CD14-positive monocyte (primary cell): Measurements from ENCODE around the gene NR6A1. TPM values are rescaled to one million over a fixed set of nuclear protein-coding genes. Genes with fewer than 3 reads are reported as not detected.

Experiments
- DNase-seq, 3 donors: peaks; one replicate each; pipeline ENCODE4 v3.0.0-alpha.2; 2011 to 2022
- H2AFZ ChIP-seq: 2 replicates; pipeline ENCODE4 v1.6.0; 2012; ENCODE audit warnings: mild to moderate bottlenecking, low read depth, low read length, inconsistent platforms; ENCODE audit not compliant: insufficient read depth, poor library complexity, severe bottlenecking
- H3K27ac ChIP-seq, 2 donors: 1 replicate in 1 of 2; 2 replicates in 1 of 2; pipeline ENCODE4 v1.5.1; 2012 to 2013; ENCODE audit warnings: low read length in 2 of 2, control low read depth in 1 of 2, inconsistent platforms in 1 of 2, low read depth in 1 of 2, mild to moderate bottlenecking in 1 of 2
- H3K27me3 ChIP-seq, 2 donors: one replicate each; pipeline versions ENCODE4 v1.6.0 to v1.6.1; 2011 to 2013; ENCODE audit warnings: low read length in 2 of 2; ENCODE audit not compliant: control insufficient read depth in 2 of 2, insufficient read depth in 2 of 2
- H3K36me3 ChIP-seq, 2 donors: replicated peaks in 1 of 2; 1 replicate in 1 of 2; 2 replicates in 1 of 2; pipeline versions ENCODE4 v1.5.1 to v1.6.1; 2012 to 2013; ENCODE audit warnings: low read length in 2 of 2, control low read depth in 1 of 2, inconsistent platforms in 1 of 2, mild to moderate bottlenecking in 1 of 2; ENCODE audit not compliant: insufficient read depth in 2 of 2, control insufficient read depth in 1 of 2
- H3K4me1 ChIP-seq, 2 donors: 1 replicate in 1 of 2; 2 replicates in 1 of 2; pipeline versions ENCODE4 v1.5.1 to v1.6.1; 2012 to 2013; ENCODE audit warnings: low read length in 2 of 2, control low read depth in 1 of 2, inconsistent platforms in 1 of 2, mild to moderate bottlenecking in 1 of 2, moderate library complexity in 1 of 2; ENCODE audit not compliant: insufficient read depth in 2 of 2, control insufficient read depth in 1 of 2
- H3K4me2 ChIP-seq: replicated peaks from 2 replicates; pipeline ENCODE3; 2012; ENCODE audit warnings: low read length, moderate library complexity, mild to moderate bottlenecking; ENCODE audit not compliant: poor library complexity, severe bottlenecking; ENCODE audit errors: extremely low read depth
- H3K4me3 ChIP-seq, 3 experiments: fragments of 200-600 bp in 1 of 3; sonication (generic) in 1 of 3; replicated peaks in 1 of 3; 1 replicate in 2 of 3; 2 replicates in 1 of 3; pipeline ENCODE4 v1.5.1; 2011 to 2013; ENCODE audit warnings: low read length in 3 of 3, mild to moderate bottlenecking in 3 of 3, control low read depth in 2 of 3, low read depth in 2 of 3, inconsistent platforms in 1 of 3, moderate library complexity in 1 of 3
- H3K79me2 ChIP-seq: 2 replicates; pipeline ENCODE4 v1.6.0; 2012; ENCODE audit warnings: mild to moderate bottlenecking, control low read depth, inconsistent platforms, low read length, moderate library complexity; ENCODE audit not compliant: insufficient read depth
- H3K9ac ChIP-seq: 2 replicates; pipeline ENCODE4 v1.6.0; 2017; ENCODE audit warnings: low read length, mild to moderate bottlenecking; ENCODE audit not compliant: insufficient read depth, poor library complexity, severe bottlenecking
- H3K9me3 ChIP-seq, 2 donors: replicated peaks in 1 of 2; 1 replicate in 1 of 2; 2 replicates in 1 of 2; pipeline versions ENCODE4 v1.5.1 to v1.6.1; 2012 to 2013; ENCODE audit warnings: low read length in 2 of 2, control low read depth in 1 of 2; ENCODE audit not compliant: control insufficient read depth in 1 of 2, insufficient read depth in 1 of 2
- H4K20me1 ChIP-seq: 2 replicates; pipeline ENCODE4 v1.6.0; 2012; ENCODE audit warnings: mild to moderate bottlenecking, low read length, control low read depth, moderate library complexity; ENCODE audit not compliant: insufficient read depth
- H3K27ac Mint-ChIP-seq, 7 donors: one replicate each; pipeline ENCODE4 v1.8.0; 2020; ENCODE audit warnings: mild to moderate bottlenecking in 7 of 7, mixed read lengths in 7 of 7, moderate library complexity in 6 of 7, inconsistent platforms in 2 of 7
- H3K27me3 Mint-ChIP-seq, 3 donors: one replicate each; pipeline ENCODE4 v1.8.0; 2021 to 2022; ENCODE audit warnings: low read depth in 3 of 3, mild to moderate bottlenecking in 3 of 3, mixed read lengths in 3 of 3, moderate library complexity in 3 of 3, inconsistent platforms in 1 of 3
- H3K36me3 Mint-ChIP-seq, 2 donors: one replicate each; pipeline ENCODE4 v1.8.0; 2020; ENCODE audit warnings: mixed read lengths in 2 of 2, inconsistent platforms in 1 of 2, mild to moderate bottlenecking in 1 of 2
- H3K4me1 Mint-ChIP-seq: one replicate; pipeline ENCODE4 v1.8.0; 2020; ENCODE audit warnings: mild to moderate bottlenecking, mixed read lengths
- H3K4me3 Mint-ChIP-seq, 2 donors: one replicate each; pipeline ENCODE4 v1.8.0; 2020; ENCODE audit warnings: mild to moderate bottlenecking in 2 of 2, mixed read lengths in 2 of 2, moderate library complexity in 1 of 2
- H3K9me3 Mint-ChIP-seq, 7 donors: one replicate each; pipeline ENCODE4 v1.8.0; 2020 to 2022; ENCODE audit warnings: mixed read lengths in 7 of 7, mild to moderate bottlenecking in 6 of 7, moderate library complexity in 6 of 7, inconsistent platforms in 2 of 7
- WGBS: methylation state at CpG from one replicate; pipeline ENCODE4 v1.1.5; 2013; ENCODE audit warnings: missing lambda C conversion rate; ENCODE audit not compliant: insufficient coverage; 5-methylcytosine and 5-hydroxymethylcytosine counted together
- intact Hi-C, 2 donors: fragments of 100-400 bp; cut with micrococcal nuclease; formaldehyde crosslinking; loops; one replicate each; pipeline versions ENCODE4 v1.15.0 to v1.15.1; 2023
- polyA plus RNA-seq, 3 donors: library from polyadenylated mRNA; depleted of rRNA in 1 of 3; unstranded in 2 of 3; stranded (reverse) in 1 of 3; fragments of 300-500 nt in 2 of 3; fragments of >200 nt in 1 of 3; fragmentation: Illumina TruSeq in 2 of 3; gene quantifications; 1 replicate in 2 of 3; 2 replicates in 1 of 3; pipeline ENCODE4 v1.2.3, GENCODE V29; 2012 to 2021
- TF ChIP-seq, protein P1 (sequence below): fragments of 200-600 bp; IDR thresholded peaks from one replicate; pipeline ENCODE4 v1.8.0; 2022; ENCODE audit warnings: antibody characterized with exemption, mild to moderate bottlenecking

Gene NR6A1
- polyA plus RNA-seq, 3 donors = 0.15 to 2.9 (median 0.28) TPM

DNA sequence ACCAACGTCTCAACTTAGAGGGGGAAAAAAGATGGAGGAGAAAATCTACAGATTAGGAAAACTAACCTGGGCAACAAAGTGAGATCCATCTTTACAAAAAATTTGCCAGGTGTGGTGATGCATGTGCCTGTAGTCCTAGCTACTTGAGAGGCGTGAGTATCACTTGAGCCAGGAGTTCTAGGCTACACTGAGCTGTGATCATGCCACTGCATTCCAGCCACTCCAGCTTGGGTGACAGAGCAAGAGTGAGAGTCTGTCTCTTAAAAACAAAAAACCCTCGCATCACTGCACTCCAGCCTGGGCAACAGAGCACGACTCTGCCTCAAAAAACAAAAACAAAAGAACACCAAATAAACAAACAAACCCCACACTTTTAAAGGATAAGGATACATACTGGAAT, 165.9 kb downstream of the NR6A1 start:
- TF ChIP-seq, protein P1, sequence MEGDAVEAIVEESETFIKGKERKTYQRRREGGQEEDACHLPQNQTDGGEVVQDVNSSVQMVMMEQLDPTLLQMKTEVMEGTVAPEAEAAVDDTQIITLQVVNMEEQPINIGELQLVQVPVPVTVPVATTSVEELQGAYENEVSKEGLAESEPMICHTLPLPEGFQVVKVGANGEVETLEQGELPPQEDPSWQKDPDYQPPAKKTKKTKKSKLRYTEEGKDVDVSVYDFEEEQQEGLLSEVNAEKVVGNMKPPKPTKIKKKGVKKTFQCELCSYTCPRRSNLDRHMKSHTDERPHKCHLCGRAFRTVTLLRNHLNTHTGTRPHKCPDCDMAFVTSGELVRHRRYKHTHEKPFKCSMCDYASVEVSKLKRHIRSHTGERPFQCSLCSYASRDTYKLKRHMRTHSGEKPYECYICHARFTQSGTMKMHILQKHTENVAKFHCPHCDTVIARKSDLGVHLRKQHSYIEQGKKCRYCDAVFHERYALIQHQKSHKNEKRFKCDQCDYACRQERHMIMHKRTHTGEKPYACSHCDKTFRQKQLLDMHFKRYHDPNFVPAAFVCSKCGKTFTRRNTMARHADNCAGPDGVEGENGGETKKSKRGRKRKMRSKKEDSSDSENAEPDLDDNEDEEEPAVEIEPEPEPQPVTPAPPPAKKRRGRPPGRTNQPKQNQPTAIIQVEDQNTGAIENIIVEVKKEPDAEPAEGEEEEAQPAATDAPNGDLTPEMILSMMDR = no peak
- Histone ChIP-seq H3K27ac (no peak overlapping the region), H3K36me3 (no peaks in the 10 kb centered on the region), H3K79me2 (no peaks in the 10 kb centered on the region), H3K4me3 (no peak overlapping the region), H3K27me3 (no peaks in the 10 kb centered on the region), H4K20me1 (no peaks in the 10 kb centered on the region), H3K9me3 (no peaks in the 10 kb centered on the region), H2AFZ (no peak overlapping the region), H3K4me1 (no peaks in the 10 kb centered on the region), H3K9ac (no peak overlapping the region), H3K4me2 (no peak overlapping the region)
- intact Hi-C loops = no loop called here
- no peaks in the 10 kb centered on the region for H3K9me3 Mint-ChIP-seq
- H3K4me1 Mint-ChIP-seq = no peaks in the 10 kb centered on the region
- no peak for DNase-seq
- no peak overlapping the region for H3K27ac Mint-ChIP-seq
- no peak overlapping the region for H3K4me3 Mint-ChIP-seq
- H3K27me3 Mint-ChIP-seq = peaks cover 0 to 2% (median 0%) of the 10 kb centered on the region in 3 donors
- H3K36me3 Mint-ChIP-seq = no peaks in the 10 kb centered on the region
- WGBS = 100% methylated on average over 1 of the region's 4 CpGs

DNA sequence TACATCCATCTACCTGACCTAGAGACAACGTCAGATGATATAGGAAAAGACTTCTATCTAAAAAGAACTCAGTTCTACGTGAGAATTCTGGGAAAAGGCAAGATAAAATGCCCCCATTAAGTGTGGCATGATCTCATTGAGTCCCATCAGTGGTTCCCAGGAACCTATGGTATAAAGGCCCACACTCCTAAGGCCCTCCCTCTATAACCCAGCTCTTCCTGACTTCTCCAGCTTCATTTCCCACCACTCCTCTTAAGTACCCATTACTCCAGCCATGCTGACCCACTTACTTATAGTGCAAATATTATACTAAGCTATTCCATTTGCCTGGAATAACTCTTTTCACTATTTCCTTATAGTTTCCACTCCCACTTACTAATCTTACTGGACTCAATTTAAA, 168.5 kb downstream of the NR6A1 start:
- DNase-seq = no peak
- TF ChIP-seq, protein P1 = no peak
- no peaks in the 10 kb centered on the region for H3K27me3 ChIP-seq
- Mint-ChIP-seq H3K27ac (no peak overlapping the region), H3K4me3 (no peak overlapping the region), H3K27me3 (peaks cover 0 to 2% (median 0%) of the 10 kb centered on the region in 3 donors), H3K9me3 (no peaks in the 10 kb centered on the region), H3K4me1 (no peaks in the 10 kb centered on the region), H3K36me3 (no peaks in the 10 kb centered on the region)
- H2AFZ ChIP-seq = no peak overlapping the region
- intact Hi-C loops = no loop called here
- 100% methylated on average over 1 of the region's 2 CpGs for WGBS
- no peaks in the 10 kb centered on the region for H3K9me3 ChIP-seq
- H3K9ac ChIP-seq = no peak overlapping the region
- H4K20me1 ChIP-seq = no peaks in the 10 kb centered on the region
- no peaks in the 10 kb centered on the region for H3K4me1 ChIP-seq
- H3K36me3 ChIP-seq = no peaks in the 10 kb centered on the region
- no peak overlapping the region for H3K4me3 ChIP-seq
- H3K27ac ChIP-seq = no peak overlapping the region
- no peaks in the 10 kb centered on the region for H3K79me2 ChIP-seq
- H3K4me2 ChIP-seq = no peak overlapping the region
